GM18951 (cell line): ENCODE measurements around the gene UBE2D3.
"Not testable (repeated sequence)": the region's sequence is repeated elsewhere in the genome, so short reads cannot be mapped to it uniquely, and the experiment has no call there.

Experiments
- POLR2A ChIP-seq: IDR thresholded peaks from 4 replicates; pipeline ENCODE4 v1.6.1; 2011; ENCODE audit warnings: mild to moderate bottlenecking; ENCODE audit not compliant: insufficient read length, insufficient read depth; ENCODE audit errors: extremely low read depth
- in situ Hi-C: fragments of 300-500 bp; cut with MboI; formaldehyde crosslinking; loops from one replicate; pipeline ENCODE4 v1.12.0; 2022; ENCODE audit warnings: low sequenced_read_pairs, mixed read lengths, inconsistent platforms; ENCODE audit not compliant: unreplicated experiment

UBE2D3 gene

GRCh38 chr4:102826890-102827673 is at the start of gene UBE2D3:
Gene UBE2D3 (minus strand): TSS chr4:102827551. CDS start chr4:102826508, 1,043 bp downstream.
- in situ Hi-C loops: no loop called here
- peak; percentile 80 for TF ChIP-seq POLR2A

DNA sequence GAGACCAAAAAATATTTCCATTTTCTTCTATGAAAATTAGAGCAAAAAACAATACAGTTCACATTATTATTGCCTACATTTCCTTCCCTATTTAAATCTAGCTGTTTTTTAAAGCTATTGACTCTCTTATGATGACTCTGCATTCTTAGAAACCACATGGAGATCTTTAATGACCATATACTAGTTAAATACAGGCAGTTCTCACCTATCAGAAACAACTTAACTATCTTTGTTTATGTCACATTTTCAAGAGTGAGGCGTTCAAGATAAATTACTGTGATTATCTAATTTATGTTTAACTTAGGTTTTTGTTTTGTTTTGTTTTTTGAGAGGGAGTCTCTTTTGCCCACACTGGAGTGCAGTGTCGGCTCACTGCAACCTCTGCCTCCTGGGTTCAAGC is 44.4 kb upstream of the UBE2D3 start:
- TF ChIP-seq POLR2A: no peak
- in situ Hi-C loops: no loop called here

GRCh38 chr4:102869569-102870197 is 42.3 kb upstream of the UBE2D3 start:
- in situ Hi-C loops: no loop called here
- no peak for TF ChIP-seq POLR2A

- in situ Hi-C loops: no loop called here
- TF ChIP-seq POLR2A: peak; percentile 98
Observed at GRCh38 chr4:102868781-102869568, 41.6 kb upstream of the UBE2D3 start, which contains the start of gene CISD2. Gene CISD2 (plus strand): TSS chr4:102868992. CDS start chr4:102869085, 93 bp downstream.

GRCh38 chr4:102868153-102868780 is 40.9 kb upstream of the UBE2D3 start:
- no peak for TF ChIP-seq POLR2A
- in situ Hi-C loops: no loop called here

GRCh38 chr4:102867278-102868152 is 40.2 kb upstream of the UBE2D3 start:
- no peak for TF ChIP-seq POLR2A
- in situ Hi-C loops: no loop called here

DNA sequence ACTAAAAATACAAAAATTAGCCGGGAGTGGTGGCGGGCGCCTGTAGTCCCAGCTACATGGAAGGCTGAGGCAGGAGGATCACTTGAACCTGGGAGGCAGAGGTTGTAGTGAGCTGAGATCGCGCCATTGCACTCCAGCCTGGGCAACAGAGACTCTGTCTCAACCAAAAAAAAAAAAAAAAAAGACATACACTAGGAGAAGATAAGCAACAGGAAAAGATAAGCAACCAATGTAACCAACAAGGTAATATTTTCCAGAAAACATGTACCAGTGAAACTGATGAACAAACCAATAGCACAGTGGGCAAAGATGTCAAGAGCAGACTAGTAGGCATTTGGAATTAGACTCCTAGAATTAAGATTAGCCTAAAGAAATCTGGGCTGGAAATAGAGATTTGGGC is 38.0 kb upstream of the UBE2D3 start:
- in situ Hi-C loops: not testable (repeated sequence)

- no peak for TF ChIP-seq POLR2A
- in situ Hi-C loops: no loop called here
Observed at GRCh38 chr4:102862747-102863146, 35.4 kb upstream of the UBE2D3 start.

DNA sequence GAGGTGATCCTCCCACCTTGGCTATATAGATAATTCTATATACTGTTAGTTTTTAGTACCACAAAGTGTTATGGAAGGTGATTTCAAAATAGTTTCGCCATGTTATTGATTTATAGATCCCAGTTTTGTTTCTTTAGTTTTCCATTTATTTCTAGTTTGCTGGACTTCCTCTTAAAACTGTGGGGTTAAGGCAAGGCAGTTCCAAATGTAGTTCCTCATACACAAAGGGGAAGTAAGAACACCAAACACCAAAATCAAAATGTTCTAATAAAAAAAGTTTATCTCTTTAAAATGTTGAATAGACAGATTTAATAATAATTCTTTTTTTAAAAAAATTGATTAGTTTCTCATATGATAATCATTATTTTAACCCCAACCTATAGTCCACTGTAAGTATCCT is 34.7 kb upstream of the UBE2D3 start:
- no peak for TF ChIP-seq POLR2A
- in situ Hi-C loops: no loop called here

DNA sequence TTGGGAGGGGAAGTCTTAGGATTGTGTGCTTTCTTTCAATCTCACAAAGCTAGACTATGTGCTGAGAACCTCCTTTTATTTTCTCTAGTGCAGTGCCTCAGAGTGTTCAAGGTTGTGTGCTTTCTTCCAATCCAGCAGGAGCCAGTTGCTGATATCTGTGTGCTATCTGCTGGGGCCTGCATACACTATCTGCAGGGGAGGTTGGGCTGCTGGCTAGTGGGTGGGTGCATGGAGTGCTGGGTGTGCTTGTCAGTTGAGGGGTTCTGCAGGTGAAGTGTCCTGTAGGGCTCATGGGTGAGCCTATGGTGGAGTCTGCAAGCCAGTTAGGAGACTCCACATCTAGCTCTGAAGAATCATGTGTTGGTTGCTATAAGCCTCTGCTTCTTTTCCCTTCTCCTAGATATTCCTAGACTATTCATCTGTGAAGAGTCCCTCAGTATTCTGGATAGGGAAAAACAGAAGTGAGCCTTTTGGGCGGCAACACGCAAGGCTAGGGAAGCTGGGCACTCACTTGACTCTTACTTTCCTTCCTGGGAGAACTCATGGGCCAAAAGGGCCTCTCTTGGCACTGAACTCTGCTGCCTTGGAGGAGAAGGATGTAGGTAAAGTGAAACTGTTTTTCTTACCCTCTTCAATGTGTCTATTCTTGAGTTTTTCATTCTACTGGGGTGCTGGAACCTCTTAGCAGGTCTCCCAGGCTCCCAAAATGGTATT is 33.4 kb upstream of the UBE2D3 start:
- no peak for TF ChIP-seq POLR2A
- in situ Hi-C loops: no loop called here

GRCh38 chr4:102858828-102859464 is 31.6 kb upstream of the UBE2D3 start:
- no peak for TF ChIP-seq POLR2A
- in situ Hi-C loops: no loop called here

- in situ Hi-C loops: no loop called here
- no peak for TF ChIP-seq POLR2A
Observed at GRCh38 chr4:102850370-102850769, 23.0 kb upstream of the UBE2D3 start.
